Loucy (cell line): ENCODE data around the gene SLC5A10.

ENCODE experiments used
- H2AFZ ChIP-seq: fragments of 200-600 bp; sonication (generic); 2 replicates; pipeline ENCODE4 v1.6.0; 2016; ENCODE audit warnings: antibody characterized with exemption, mild to moderate bottlenecking, low read length, moderate library complexity
- H3F3A ChIP-seq: fragments of 200-600 bp; 2 replicates; pipeline ENCODE4 v1.6.0; 2016; ENCODE audit warnings: antibody characterized with exemption, low read depth, mild to moderate bottlenecking
- H3K27me3 ChIP-seq: fragments of 200-600 bp; sonication (generic); 2 replicates; pipeline ENCODE4 v1.6.1; 2014; ENCODE audit warnings: low read length, mild to moderate bottlenecking; ENCODE audit not compliant: insufficient read depth, poor library complexity, severe bottlenecking
- H3K36me3 ChIP-seq: fragments of 200-600 bp; sonication (generic); 2 replicates; pipeline ENCODE4 v1.6.1; 2016; ENCODE audit warnings: low read length; ENCODE audit not compliant: insufficient read depth
- H3K4me1 ChIP-seq: fragments of 200-600 bp; sonication (generic); 2 replicates; pipeline ENCODE4 v1.5.1; 2014; ENCODE audit warnings: low read length, mild to moderate bottlenecking; ENCODE audit not compliant: insufficient read depth, poor library complexity, severe bottlenecking
- H3K4me2 ChIP-seq: fragments of 200-600 bp; sonication (generic); 2 replicates; pipeline ENCODE4 v1.6.0; 2014; ENCODE audit warnings: antibody characterized with exemption, low read length, low read depth, mild to moderate bottlenecking; ENCODE audit not compliant: poor library complexity, severe bottlenecking
- H3K4me3 ChIP-seq: fragments of 200-600 bp; sonication (generic); 2 replicates; pipeline ENCODE4 v1.5.1; 2014; ENCODE audit warnings: low read length, mild to moderate bottlenecking, mixed read lengths; ENCODE audit not compliant: poor library complexity, severe bottlenecking
- H3K79me2 ChIP-seq: fragments of 200-600 bp; sonication (generic); 2 replicates; pipeline ENCODE4 v1.6.1; 2014; ENCODE audit warnings: low read length; ENCODE audit not compliant: insufficient read depth
- H3K9ac ChIP-seq: fragments of 200-600 bp; sonication (generic); 2 replicates; pipeline ENCODE4 v1.6.0; 2014; ENCODE audit warnings: mild to moderate bottlenecking, low read depth, low read length, moderate library complexity; ENCODE audit not compliant: poor library complexity, severe bottlenecking
- H3K9me2 ChIP-seq: fragments of 200-600 bp; sonication (generic); replicated peaks from 2 replicates; pipeline ENCODE4 v1.6.1; 2016; ENCODE audit warnings: low read depth, low read length, mixed read lengths
- H3K9me3 ChIP-seq: fragments of 200-600 bp; sonication (generic); 2 replicates; pipeline ENCODE4 v1.6.1; 2014; ENCODE audit warnings: mild to moderate bottlenecking, antibody characterized with exemption, low read length, low read depth; ENCODE audit not compliant: insufficient read depth
- H4K20me1 ChIP-seq: fragments of 200-600 bp; sonication (generic); 2 replicates; pipeline ENCODE4 v1.6.0; 2014; ENCODE audit warnings: antibody characterized with exemption, low read length, mild to moderate bottlenecking; ENCODE audit not compliant: insufficient read depth, poor library complexity, severe bottlenecking
- EZH2phosphoT487 ChIP-seq: fragments of 200-600 bp; IDR thresholded peaks from 2 replicates; pipeline ENCODE4 v1.6.1; 2018; ENCODE audit warnings: antibody characterized with exemption, mild to moderate bottlenecking, moderate library complexity, borderline replicate concordance
- TF ChIP-seq, protein P1 (sequence below): fragments of 200-600 bp; sonication (generic); conservative IDR thresholded peaks from 2 replicates; pipeline ENCODE4 v1.5.1; 2014; ENCODE audit warnings: mild to moderate bottlenecking, antibody characterized with exemption, low read length

SLC5A10 gene

GRCh38 chr17:18981642-18982424, 29.9 kb downstream of the SLC5A10 start:
- H2AFZ ChIP-seq, result no peak overlapping the region
- H3K4me1 ChIP-seq, result peaks cover 13% of the 10 kb centered on the region
- no peaks in the 10 kb centered on the region for H3K36me3 ChIP-seq
- no peaks in the 10 kb centered on the region for H3F3A ChIP-seq
- no peaks in the 10 kb centered on the region for H3K79me2 ChIP-seq
- no peaks in the 10 kb centered on the region for H4K20me1 ChIP-seq
- peaks cover 8% of the 10 kb centered on the region for H3K27me3 ChIP-seq
- no peak overlapping the region for H3K4me2 ChIP-seq
- TF ChIP-seq, protein P1, sequence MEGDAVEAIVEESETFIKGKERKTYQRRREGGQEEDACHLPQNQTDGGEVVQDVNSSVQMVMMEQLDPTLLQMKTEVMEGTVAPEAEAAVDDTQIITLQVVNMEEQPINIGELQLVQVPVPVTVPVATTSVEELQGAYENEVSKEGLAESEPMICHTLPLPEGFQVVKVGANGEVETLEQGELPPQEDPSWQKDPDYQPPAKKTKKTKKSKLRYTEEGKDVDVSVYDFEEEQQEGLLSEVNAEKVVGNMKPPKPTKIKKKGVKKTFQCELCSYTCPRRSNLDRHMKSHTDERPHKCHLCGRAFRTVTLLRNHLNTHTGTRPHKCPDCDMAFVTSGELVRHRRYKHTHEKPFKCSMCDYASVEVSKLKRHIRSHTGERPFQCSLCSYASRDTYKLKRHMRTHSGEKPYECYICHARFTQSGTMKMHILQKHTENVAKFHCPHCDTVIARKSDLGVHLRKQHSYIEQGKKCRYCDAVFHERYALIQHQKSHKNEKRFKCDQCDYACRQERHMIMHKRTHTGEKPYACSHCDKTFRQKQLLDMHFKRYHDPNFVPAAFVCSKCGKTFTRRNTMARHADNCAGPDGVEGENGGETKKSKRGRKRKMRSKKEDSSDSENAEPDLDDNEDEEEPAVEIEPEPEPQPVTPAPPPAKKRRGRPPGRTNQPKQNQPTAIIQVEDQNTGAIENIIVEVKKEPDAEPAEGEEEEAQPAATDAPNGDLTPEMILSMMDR, result no peak
- TF ChIP-seq EZH2phosphoT487, result no peak
- H3K9ac ChIP-seq, result no peak overlapping the region
- H3K9me3 ChIP-seq, result no peaks in the 10 kb centered on the region
- H3K4me3 ChIP-seq, result no peak overlapping the region
- no peaks in the 10 kb centered on the region for H3K9me2 ChIP-seq

- no peak overlapping the region for H3K9ac ChIP-seq
- no peaks in the 10 kb centered on the region for H3K79me2 ChIP-seq
- no peaks in the 10 kb centered on the region for H3K9me2 ChIP-seq
- no peak overlapping the region for H3K4me3 ChIP-seq
- H4K20me1 ChIP-seq, result no peaks in the 10 kb centered on the region
- no peaks in the 10 kb centered on the region for H3K36me3 ChIP-seq
- H3K27me3 ChIP-seq, result peaks cover 8% of the 10 kb centered on the region
- peaks cover 33% of the 10 kb centered on the region for H3K4me1 ChIP-seq
- no peak overlapping the region for H3K4me2 ChIP-seq
- TF ChIP-seq, protein P1, result no peak
- TF ChIP-seq EZH2phosphoT487, result no peak
- no peaks in the 10 kb centered on the region for H3F3A ChIP-seq
- no peak overlapping the region for H2AFZ ChIP-seq
- no peaks in the 10 kb centered on the region for H3K9me3 ChIP-seq
Measured at GRCh38 chr17:18984273-18985114, 32.5 kb downstream of the SLC5A10 start.

DNA sequence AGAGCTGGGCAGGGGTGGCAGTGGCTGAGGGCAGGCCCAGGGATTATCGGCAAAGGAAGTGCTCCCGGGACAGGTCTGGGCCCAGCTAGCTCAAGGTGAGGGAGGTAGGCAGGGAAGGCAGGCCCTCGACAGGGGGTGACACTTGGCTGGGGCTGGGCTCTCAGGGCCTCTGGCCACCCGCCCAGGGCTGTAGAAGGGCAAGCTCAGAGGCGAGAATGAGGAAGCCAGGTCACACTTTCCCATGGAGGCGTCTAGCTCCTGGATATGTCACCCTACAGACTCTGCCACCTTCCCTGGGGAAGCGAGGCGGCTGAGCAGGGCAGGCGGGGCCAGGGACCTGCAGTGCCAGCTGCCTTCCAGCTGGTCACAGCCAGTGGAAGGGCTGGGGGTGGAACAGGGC, 33.5 kb downstream of the SLC5A10 start:
- Histone ChIP-seq H3F3A (no peaks in the 10 kb centered on the region), H3K4me2 (no peak overlapping the region), H3K27me3 (peaks cover 8% of the 10 kb centered on the region), H3K79me2 (no peaks in the 10 kb centered on the region), H3K4me1 (peaks cover 38% of the 10 kb centered on the region), H4K20me1 (no peaks in the 10 kb centered on the region), H3K9ac (no peak overlapping the region), H3K9me3 (no peaks in the 10 kb centered on the region), H2AFZ (no peak overlapping the region), H3K9me2 (no peaks in the 10 kb centered on the region), H3K4me3 (no peak overlapping the region), H3K36me3 (no peaks in the 10 kb centered on the region)
- TF ChIP-seq, protein P1, result no peak
- TF ChIP-seq EZH2phosphoT487, result no peak
